Transverse colon (tissue), 4 donors: ENCODE data around the gene TAF5. TPM values are rescaled to one million over a fixed set of nuclear protein-coding genes. Genes with fewer than 3 reads are reported as not detected.

Source experiments
- DNase-seq: peaks from one replicate; pipeline ENCODE4 v3.0.0-alpha.2; 2019
- H3K27ac ChIP-seq, 4 donors: fragments of 200-600 bp; sonication (generic); 2 replicates each; pipeline ENCODE4 v1.5.1; 2016 to 2018; ENCODE audit warnings: inconsistent platforms in 4 of 4
- H3K27me3 ChIP-seq: fragments of 200-600 bp; sonication (generic); 2 replicates; pipeline ENCODE4 v1.5.1; 2017; ENCODE audit warnings: inconsistent platforms
- H3K36me3 ChIP-seq, 4 donors: fragments of 200-600 bp; sonication (generic); 2 replicates each; pipeline ENCODE4 v1.5.1; 2017 to 2019; ENCODE audit warnings: inconsistent platforms in 4 of 4
- H3K4me1 ChIP-seq, 4 donors: fragments of 200-600 bp; sonication (generic); 2 replicates each; pipeline ENCODE4 v1.5.1; 2017 to 2020; ENCODE audit warnings: inconsistent platforms in 4 of 4
- H3K4me3 ChIP-seq, 4 donors: fragments of 200-600 bp; sonication (generic); 1 replicate in 1 of 4; 2 replicates in 3 of 4; pipeline versions ENCODE4 v1.5.1 to v1.6.1; 2017 to 2019; ENCODE audit warnings: inconsistent platforms in 4 of 4
- H3K9me3 ChIP-seq, 2 donors: fragments of 200-600 bp; sonication (generic); 2 replicates each; pipeline ENCODE4 v1.5.1; 2017 to 2019; ENCODE audit warnings: inconsistent platforms in 2 of 2
- CTCF ChIP-seq, 5 experiments: fragments of 200-600 bp in 3 of 5; fragments of 450-650 bp in 2 of 5; sonication (generic) in 3 of 5; IDR thresholded peaks; 1 replicate in 2 of 5; 2 replicates in 3 of 5; pipeline ENCODE4 v1.5.1; 2016 to 2017; ENCODE audit warnings: antibody characterized with exemption in 5 of 5, inconsistent platforms in 3 of 5, mild to moderate bottlenecking in 2 of 5, moderate library complexity in 1 of 5
- EP300 ChIP-seq: sonication (generic); formaldehyde crosslinking; IDR thresholded peaks from one replicate; pipeline ENCODE4 v1.6.1; 2017; ENCODE audit warnings: antibody characterized with exemption, low read depth
- POLR2A ChIP-seq: fragments of 450-650 bp; IDR thresholded peaks from one replicate; pipeline ENCODE4 v1.6.1; 2016; ENCODE audit warnings: antibody characterized with exemption, mild to moderate bottlenecking, moderate library complexity
- POLR2AphosphoS5 ChIP-seq, 3 donors: sonication (generic); formaldehyde crosslinking; IDR thresholded peaks; one replicate each; pipeline ENCODE4 v1.6.1; 2016; ENCODE audit warnings: antibody characterized with exemption in 3 of 3
- WGBS, 2 donors: methylation state at CpG; one replicate each; pipeline ENCODE4 v1.1.5; 2018; ENCODE audit warnings: low coverage in 1 of 2; 5-methylcytosine and 5-hydroxymethylcytosine counted together
- in situ Hi-C, 4 donors: fragments of 200-750 bp; cut with MboI; loops; one replicate each; pipeline versions ENCODE4 v1.15.0 to v1.15.1; 2017; ENCODE audit warnings: low sequenced_read_pairs in 3 of 4, low pct_ligation_motif_present in 1 of 4, low pct_unique_long_range_greater_than_20kb in 1 of 4
- intact Hi-C: fragments of 100-400 bp; cut with DNase I; formaldehyde crosslinking; loops from one replicate; pipeline ENCODE4 v1.15.1; 2023; ENCODE audit warnings: low total_unique reads
- total RNA-seq, 4 donors: library from RNA; depleted of rRNA; stranded (reverse); fragments of >200 nt; gene quantifications; one replicate each; pipeline ENCODE4 v1.1.0, GENCODE V29; 2016

Gene TAF5
- total RNA-seq, 4 donors from 2014 or later = 1.00 to 22.8 (median 5.9) TPM

GRCh38 chr10:103396067-103396788 is 28.5 kb downstream of the TAF5 start, which contains the start of the genes ATP5MK and PDCD11:
ATP5MK (minus strand) TSS chr10:103396475; CDS start chr10:103392457, 4,018 bp downstream.
PDCD11 (plus strand) TSS chr10:103396626; CDS start chr10:103398427, 1,801 bp downstream.
- intact Hi-C loops (no loop called here), in situ Hi-C loops (no loop called here)
- Histone ChIP-seq H3K27ac (peak within 1 kb of the TSS; percentile 90 to 97 (median 93)), H3K36me3 (peaks cover 0 to 19% (median 7%) of the 10 kb centered on the region in 4 donors), H3K4me3 (peak within 1 kb of the TSS; percentile 77 to 99 (median 88)), H3K9me3 (no peaks in the 10 kb centered on the region), H3K4me1 (peaks cover 9 to 41% (median 32%) of the 10 kb centered on the region in 4 donors), H3K27me3 (no peaks in the 10 kb centered on the region)
- WGBS, 2 donors = 0 to 7% methylated on average over 3 to 53 of the region's 56 CpGs
- TF ChIP-seq POLR2AphosphoS5 (IDR thresholded peaks at IDR 0.05) (peak; percentile 83 to 92 (median 87)), POLR2A (peak; percentile 85), CTCF (IDR thresholded peaks at IDR 0.05) (peak in 1 of 5 experiments; percentile 25), EP300 (no peak)
- DNase-seq = peak; percentile 98

GRCh38 chr10:103396789-103397087 is 29.0 kb downstream of the TAF5 start:
- no peaks in the 10 kb centered on the region for H3K9me3 ChIP-seq
- DNase-seq = no peak
- no peak for TF ChIP-seq CTCF (IDR thresholded peaks at IDR 0.05)
- no peak for TF ChIP-seq POLR2AphosphoS5 (IDR thresholded peaks at IDR 0.05)
- TF ChIP-seq EP300 = no peak
- TF ChIP-seq POLR2A = no peak
- H3K4me3 ChIP-seq = peak overlapping the region; percentile 77 to 99 (median 88)
- in situ Hi-C loops = no loop called here
- peak overlapping the region; percentile 90 to 97 (median 93) for H3K27ac ChIP-seq
- intact Hi-C loops = no loop called here
- H3K27me3 ChIP-seq = no peaks in the 10 kb centered on the region
- H3K4me1 ChIP-seq = peaks cover 9 to 41% (median 32%) of the 10 kb centered on the region in 4 donors
- H3K36me3 ChIP-seq = peaks cover 0 to 19% (median 4%) of the 10 kb centered on the region in 4 donors
- WGBS, 2 donors = 0 to 1% methylated on average over 1 to 8 of the region's 8 CpGs

DNA sequence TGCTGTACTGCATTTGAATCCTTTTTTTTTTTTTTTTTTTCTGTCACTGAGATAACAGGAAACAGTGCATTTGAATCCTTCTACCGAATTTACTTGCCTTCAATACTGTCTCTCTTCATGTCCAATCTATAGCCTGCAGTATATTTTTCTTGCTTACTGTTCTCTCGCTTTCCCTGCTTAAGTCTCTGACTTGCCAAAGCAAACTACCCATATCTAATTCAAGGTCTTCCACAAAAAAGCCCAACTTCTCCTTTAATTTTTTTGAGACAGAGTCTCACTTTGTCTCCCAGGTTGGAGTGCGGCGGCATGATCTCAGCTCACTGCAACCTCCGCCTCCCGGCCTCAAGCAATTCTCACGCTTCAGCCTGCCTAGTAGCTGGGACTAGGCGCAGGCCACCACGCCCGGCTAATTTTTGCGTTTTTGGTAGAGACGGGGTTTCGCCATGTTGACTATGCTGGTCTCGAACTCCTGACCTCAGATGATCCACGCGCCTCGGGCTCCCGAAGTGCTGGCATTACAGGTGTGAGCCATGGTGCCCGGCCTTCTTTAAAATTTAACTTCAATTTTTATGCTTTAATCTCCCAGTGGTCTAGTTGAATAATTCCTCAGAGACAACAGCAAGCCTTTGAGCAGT is 29.5 kb downstream of the TAF5 start:
- DNase-seq = no peak
- WGBS, 2 donors = 33 to 47% methylated on average over 4 to 19 of the region's 19 CpGs

More for the DNA sequence above, 29.5 kb downstream of the TAF5 start:
- H3K4me3 ChIP-seq = peak overlapping the region; percentile 77 to 99 (median 88)
- no peaks in the 10 kb centered on the region for H3K9me3 ChIP-seq
- peaks cover 0 to 21% (median 3%) of the 10 kb centered on the region in 4 donors for H3K36me3 ChIP-seq
- no peak for TF ChIP-seq EP300
- TF ChIP-seq POLR2AphosphoS5 (IDR thresholded peaks at IDR 0.05) = no peak
- TF ChIP-seq POLR2A = no peak
- no peak for TF ChIP-seq CTCF (IDR thresholded peaks at IDR 0.05)
- H3K4me1 ChIP-seq = peaks cover 9 to 41% (median 32%) of the 10 kb centered on the region in 4 donors
- intact Hi-C loops (no loop called here), in situ Hi-C loops (no loop called here)
- peak overlapping the region in 3 of 4 donors; percentile 90 to 97 (median 91) for H3K27ac ChIP-seq
- H3K27me3 ChIP-seq = no peaks in the 10 kb centered on the region
